GM12878 (cell line): Measurements from ENCODE around the gene C9. TPM values are rescaled to one million over a fixed set of nuclear protein-coding genes. Genes with fewer than 3 reads are reported as not detected.

Source experiments
- ATAC-seq: fragments of 200-7000 bp; cut with Tn5 transposase; 3 replicates; pipeline ENCODE4 v1.9.1; 2020; ENCODE audit warnings: mild to moderate bottlenecking, moderate library complexity
- BruUV-seq: library from RNA; stranded (reverse); fragments of 400-500 nt; replicated peaks from 2 replicates; lab custom pipeline; 2021; lab: Mats Ljungman, UMichigan
- CTCF ChIA-PET: fragments of 300-600 bp; sonication (Branson Sonifier 250); formaldehyde crosslinking; extraction: SDS; loops from one replicate; lab custom pipeline; 2021; ENCODE audit warnings: inconsistent platforms; lab: Yijun Ruan, JAX
- POLR2A ChIA-PET: fragments of 350-600 bp; formaldehyde crosslinking; extraction: SDS; loops from one replicate; lab custom pipeline; 2021; ENCODE audit warnings: inconsistent platforms; lab: Charles Lee
- RAD21 ChIA-PET: fragments of 300-600 bp; sonication (Branson Sonifier 250); formaldehyde crosslinking; loops from one replicate; lab custom pipeline; 2023; ENCODE audit warnings: antibody characterized with exemption; ENCODE audit not compliant: unreplicated experiment; lab: Charles Lee
- SMC1A ChIA-PET: fragments of 300-600 bp; sonication (Branson Sonifier 250); formaldehyde crosslinking; loops from one replicate; lab custom pipeline; 2023; ENCODE audit not compliant: unreplicated experiment, uncharacterized antibody; lab: Charles Lee
- DNase-seq: peaks from one replicate; pipeline ENCODE4 v3.0.0-alpha.2; 2011; ENCODE audit warnings: low read depth, low spot score
- FAIRE-seq: peaks from 3 replicates; lab custom pipeline; 2011; peaks lifted over from hg19 to GRCh38; lab: Jason Lieb, UNC
- H2AFZ ChIP-seq: 2 replicates; pipeline ENCODE4 v1.6.0; 2011; ENCODE audit warnings: low read depth, low read length, control low read depth; ENCODE audit not compliant: control insufficient read depth
- H3K27ac ChIP-seq: 2 replicates; pipeline ENCODE4 v1.5.1; 2011; ENCODE audit warnings: control low read depth; ENCODE audit not compliant: control insufficient read depth, insufficient read depth
- H3K27me3 ChIP-seq, 2 experiments: replicated peaks in 1 of 2; 2 replicates each; pipeline versions ENCODE4 v1.6.0 to v1.6.1; 2011; ENCODE audit warnings: low read length in 1 of 2; ENCODE audit not compliant: control insufficient read depth in 2 of 2, insufficient read depth in 2 of 2
- H3K36me3 ChIP-seq, 2 experiments: 2 replicates each; pipeline ENCODE4 v1.5.1; 2011; ENCODE audit warnings: low read length in 1 of 2; ENCODE audit not compliant: control insufficient read depth in 2 of 2, insufficient read depth in 2 of 2
- H3K4me1 ChIP-seq: 2 replicates; pipeline ENCODE4 v1.6.1; 2011; ENCODE audit warnings: mild to moderate bottlenecking, low read length, moderate library complexity, mixed read lengths; ENCODE audit not compliant: control insufficient read depth, insufficient read depth
- H3K4me2 ChIP-seq: 2 replicates; pipeline ENCODE4 v1.6.0; 2011; ENCODE audit warnings: control low read depth; ENCODE audit not compliant: control insufficient read depth, insufficient read depth
- H3K4me3 ChIP-seq: fragments of 200-600 bp; sonication (generic); 2 replicates; pipeline ENCODE4 v1.5.1; 2016
- H3K79me2 ChIP-seq: 2 replicates; pipeline ENCODE4 v1.6.0; 2011; ENCODE audit warnings: low read length; ENCODE audit not compliant: control insufficient read depth, insufficient read depth
- H3K9ac ChIP-seq: 2 replicates; pipeline ENCODE4 v1.8.0; 2011; ENCODE audit warnings: low read length, control low read depth, mixed read lengths; ENCODE audit not compliant: control insufficient read depth, insufficient read depth
- H3K9me3 ChIP-seq: replicated peaks from 3 replicates; pipeline ENCODE4 v1.5.1; 2011; ENCODE audit warnings: mild to moderate bottlenecking, low read length; ENCODE audit not compliant: control insufficient read depth, insufficient read depth
- H4K20me1 ChIP-seq: 2 replicates; pipeline ENCODE4 v1.6.0; 2011; ENCODE audit not compliant: control insufficient read depth, insufficient read depth
- BCL11A ChIP-seq: IDR thresholded peaks from 2 replicates; pipeline ENCODE4 v1.6.1; 2011; ENCODE audit warnings: low read depth, low read length
- CBFB ChIP-seq: IDR thresholded peaks from 2 replicates; pipeline ENCODE4 v1.6.1; 2016; ENCODE audit warnings: antibody characterized with exemption, low read depth
- CBX5 ChIP-seq: sonication (generic); IDR thresholded peaks from 2 replicates; pipeline ENCODE4 v1.6.1; 2016; ENCODE audit warnings: low read depth, moderate library complexity, mild to moderate bottlenecking, inconsistent platforms
- CEBPB ChIP-seq, 2 experiments: fragments of 150-350 bp in 1 of 2; IDR thresholded peaks; 2 replicates each; pipeline ENCODE4 v1.6.1; 2012 to 2014; ENCODE audit warnings: low read depth in 2 of 2, low read length in 2 of 2, borderline replicate concordance in 1 of 2, inconsistent platforms in 1 of 2
- DPF2 ChIP-seq: fragments of 450-650 bp; IDR thresholded peaks from 2 replicates; pipeline ENCODE4 v1.6.1; 2017; ENCODE audit warnings: mild to moderate bottlenecking
- EP300 ChIP-seq, 2 experiments: fragments of 150-350 bp in 1 of 2; IDR thresholded peaks; 2 replicates each; pipeline ENCODE4 v1.6.1; 2011 to 2012; ENCODE audit warnings: low read depth in 2 of 2, low read length in 2 of 2, borderline replicate concordance in 1 of 2, improper control_type of control experiment in 1 of 2, inconsistent platforms in 1 of 2; ENCODE audit not compliant: control insufficient read depth in 1 of 2
- GATAD2B ChIP-seq: fragments of 450-650 bp; conservative IDR thresholded peaks from 2 replicates; pipeline ENCODE4 v1.6.1; 2017; ENCODE audit warnings: low read depth, mild to moderate bottlenecking, moderate library complexity
- HCFC1 ChIP-seq: fragments of 150-350 bp; IDR thresholded peaks from 2 replicates; pipeline ENCODE4 v1.6.1; 2014; ENCODE audit warnings: low read length
- NFYA ChIP-seq: IDR thresholded peaks from 2 replicates; pipeline ENCODE4 v1.6.1; 2011; ENCODE audit warnings: low read depth, mild to moderate bottlenecking, low read length, improper control_type of control experiment, borderline replicate concordance
- NFYB ChIP-seq: IDR thresholded peaks from 2 replicates; pipeline ENCODE4 v1.6.1; 2011; ENCODE audit warnings: low read depth, mild to moderate bottlenecking, low read length, improper control_type of control experiment, moderate library complexity; ENCODE audit not compliant: insufficient read depth
- PAX5 ChIP-seq: IDR thresholded peaks from 2 replicates; pipeline ENCODE4 v1.6.1; 2011; ENCODE audit warnings: low read depth, low read length, borderline replicate concordance
- PKNOX1 ChIP-seq: fragments of 450-650 bp; IDR thresholded peaks from 2 replicates; pipeline ENCODE4 v1.6.1; 2016; ENCODE audit warnings: mild to moderate bottlenecking
- PML ChIP-seq: IDR thresholded peaks from 2 replicates; pipeline ENCODE4 v1.6.1; 2012; ENCODE audit warnings: low read length, inconsistent platforms
- RFX5 ChIP-seq: IDR thresholded peaks from 2 replicates; pipeline ENCODE4 v1.6.1; 2011; ENCODE audit warnings: low read depth, low read length, improper control_type of control experiment
- SMARCA5 ChIP-seq: fragments of 450-650 bp; IDR thresholded peaks from 2 replicates; pipeline ENCODE4 v1.6.1; 2017; ENCODE audit warnings: mild to moderate bottlenecking
- TCF7 ChIP-seq: IDR thresholded peaks from 2 replicates; pipeline ENCODE4 v1.6.1; 2014; ENCODE audit warnings: antibody characterized with exemption, borderline replicate concordance
- ZNF384 ChIP-seq: IDR thresholded peaks from 2 replicates; pipeline ENCODE4 v1.6.1; 2012; ENCODE audit warnings: low read depth, mild to moderate bottlenecking, low read length, improper control_type of control experiment, borderline replicate concordance
- ZNF687 ChIP-seq: fragments of 450-650 bp; IDR thresholded peaks from 2 replicates; pipeline ENCODE4 v1.6.1; 2017; ENCODE audit warnings: mild to moderate bottlenecking, moderate library complexity
- WGBS: methylation state at CpG from one replicate; pipeline ENCODE4 v1.1.6; 2016; ENCODE audit warnings: low lambda C conversion rate; ENCODE audit not compliant: insufficient replicate concordance, insufficient coverage; ENCODE audit errors: missing lambda C conversion rate; 5-methylcytosine and 5-hydroxymethylcytosine counted together
- in situ Hi-C: fragments of 300-500 bp; cut with MboI; formaldehyde crosslinking; loops from 9 replicates; pipeline ENCODE4 v1.14.3; 2018; ENCODE audit warnings: mixed read lengths
- intact Hi-C: fragments of 100-400 bp; cut with micrococcal nuclease; formaldehyde crosslinking; loops from one replicate; pipeline ENCODE4 v1.14.2; 2022; ENCODE audit not compliant: unreplicated experiment
- polyA plus RNA-seq, 11 experiments: library from polyadenylated mRNA; depleted of rRNA in 4 of 11; unstranded in 6 of 11; stranded (reverse) in 5 of 11; fragments of >200 nt; fragmentation: Nextera tagmentation in 4 of 11; fragmentation: Illumina TruSeq in 1 of 11; extraction: Ambion mirVana in 4 of 11; extraction: Trizol in 1 of 11; gene quantifications; 1 replicate in 1 of 11; 2 replicates in 10 of 11; pipeline versions ENCODE4 v1.2.1 to v1.2.3, GENCODE V29; 2011 to 2016; ENCODE audit warnings: inconsistent platforms in 2 of 11, missing spikeins in 2 of 11, low read depth in 1 of 11
- total RNA-seq, 4 experiments: library from RNA; depleted of rRNA in 3 of 4; stranded (reverse); fragments of >200 nt in 3 of 4; fragmentation: Illumina TruSeq in 1 of 4; extraction: Trizol in 1 of 4; gene quantifications; 2 replicates each; pipeline versions ENCODE4 v1.2.1 to v1.2.3, GENCODE V29; 2013 to 2021

C9 gene
- total and polyA plus RNA-seq, 10 of the 15 experiments (the other 5 are each of a cell fraction or from before 2014, with no cell fraction given), result 0.54 TPM; not detected in 9

DNA sequence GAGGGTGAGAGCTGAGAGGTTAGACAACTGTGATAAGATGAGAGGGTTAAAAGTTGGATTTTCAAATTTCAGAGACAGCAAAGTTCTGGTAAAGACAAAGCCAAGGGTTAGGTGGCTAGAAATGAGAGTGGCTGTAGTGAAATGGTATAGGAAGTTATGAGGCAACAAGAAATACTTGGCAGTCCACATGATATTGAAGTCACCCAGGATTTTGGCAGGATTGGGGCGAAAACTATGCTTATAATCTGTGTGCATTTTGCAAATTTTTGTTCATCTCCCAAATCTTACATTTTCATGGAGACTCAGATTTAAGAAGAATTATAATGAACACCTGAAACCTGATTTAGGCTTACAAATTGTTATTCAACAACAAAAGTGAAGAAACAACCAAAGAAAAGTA lies 35.6 kb downstream of the C9 start:
- BruUV-seq, result no TSS peak
- Histone ChIP-seq H3K4me3 (no peak overlapping the region), H3K9me3 (no peaks in the 10 kb centered on the region), H4K20me1 (no peaks in the 10 kb centered on the region), H3K27me3 (no peaks in the 10 kb centered on the region), H3K4me1 (no peaks in the 10 kb centered on the region), H2AFZ (no peak overlapping the region), H3K4me2 (no peak overlapping the region), H3K79me2 (no peaks in the 10 kb centered on the region), H3K27ac (no peak overlapping the region), H3K9ac (no peak overlapping the region), H3K36me3 (no peaks in the 10 kb centered on the region)
- in situ Hi-C loops, result no loop called here
- ChIA-PET CTCF (interaction anchor here (2.0 kb wide), 1 partner anchor 47 kb away, joined by 5 read pairs; no protein-coding TSS in a partner anchor), RAD21 (no interaction called here), POLR2A (no interaction called here), SMC1A (no interaction called here)
- no peak for FAIRE-seq
- intact Hi-C loops, result no loop called here
- no peak for ATAC-seq
- no peak for TF ChIP-seq HCFC1
- TF ChIP-seq TCF7, result no peak
- TF ChIP-seq EP300 (IDR thresholded peaks at IDR 0.05; ENCODE audit: borderline replicate concordance in 1 of 2, control insufficient read depth in 1 of 2, low read depth in 2 of 2, low read length in 2 of 2), result no peak
- no peak for TF ChIP-seq ZNF687
- no peak for TF ChIP-seq BCL11A
- no peak for TF ChIP-seq GATAD2B
- TF ChIP-seq SMARCA5, result no peak
- no peak for TF ChIP-seq CBFB
- TF ChIP-seq PAX5, result no peak
- no peak for TF ChIP-seq ZNF384
- TF ChIP-seq DPF2, result no peak
- no peak for TF ChIP-seq NFYA
- no peak for TF ChIP-seq NFYB
- TF ChIP-seq PKNOX1, result no peak
- no peak for TF ChIP-seq PML
- TF ChIP-seq CEBPB (IDR thresholded peaks at IDR 0.05; ENCODE audit: borderline replicate concordance in 1 of 2, low read depth in 2 of 2, low read length in 2 of 2), result no peak
- TF ChIP-seq CBX5, result no peak
- no peak for TF ChIP-seq RFX5
- DNase-seq, result no peak
- 5% methylated on average over 1 of the region's 1 CpG for WGBS
